ENCODE measurements around the gene GUCY2C. TPM values are rescaled to one million over a fixed set of nuclear protein-coding genes. Genes with fewer than 3 reads are reported as not detected.
"Not testable (repeated sequence)": the region's sequence is repeated elsewhere in the genome, so short reads cannot be mapped to it uniquely, and the experiment has no call there.

Gene GUCY2C
- total RNA-seq, 4 donors from 2014 or later: 0.19 TPM; not detected in 3

DNA sequence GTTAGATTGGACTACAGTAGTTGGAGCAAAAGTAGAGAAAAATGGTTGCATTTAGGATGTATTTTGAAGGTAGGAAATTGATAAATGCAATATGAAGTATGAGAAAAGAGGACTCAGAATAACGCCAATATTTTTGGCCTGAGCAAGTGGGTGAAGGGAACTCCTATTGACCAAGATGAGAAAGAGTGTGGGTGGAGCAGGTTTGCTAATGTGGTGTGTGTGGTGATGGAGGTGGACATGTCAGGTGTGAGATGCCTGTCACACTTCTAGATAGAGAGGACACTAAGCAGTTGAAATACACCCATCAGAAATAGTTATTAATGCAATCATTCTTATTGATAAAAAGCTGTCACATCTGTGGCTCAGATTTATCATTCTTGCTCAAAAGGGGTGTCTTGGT is 7.3 kb downstream of the GUCY2C start:
- H3K9me3 ChIP-seq: no peaks in the 10 kb centered on the region
- no peaks in the 10 kb centered on the region for H3K4me1 ChIP-seq
- intact Hi-C loops (cut with DNase I): no loop called here
- DNase-seq: no peak
- no peak overlapping the region for H3K27ac ChIP-seq
- TF ChIP-seq, protein P1, sequence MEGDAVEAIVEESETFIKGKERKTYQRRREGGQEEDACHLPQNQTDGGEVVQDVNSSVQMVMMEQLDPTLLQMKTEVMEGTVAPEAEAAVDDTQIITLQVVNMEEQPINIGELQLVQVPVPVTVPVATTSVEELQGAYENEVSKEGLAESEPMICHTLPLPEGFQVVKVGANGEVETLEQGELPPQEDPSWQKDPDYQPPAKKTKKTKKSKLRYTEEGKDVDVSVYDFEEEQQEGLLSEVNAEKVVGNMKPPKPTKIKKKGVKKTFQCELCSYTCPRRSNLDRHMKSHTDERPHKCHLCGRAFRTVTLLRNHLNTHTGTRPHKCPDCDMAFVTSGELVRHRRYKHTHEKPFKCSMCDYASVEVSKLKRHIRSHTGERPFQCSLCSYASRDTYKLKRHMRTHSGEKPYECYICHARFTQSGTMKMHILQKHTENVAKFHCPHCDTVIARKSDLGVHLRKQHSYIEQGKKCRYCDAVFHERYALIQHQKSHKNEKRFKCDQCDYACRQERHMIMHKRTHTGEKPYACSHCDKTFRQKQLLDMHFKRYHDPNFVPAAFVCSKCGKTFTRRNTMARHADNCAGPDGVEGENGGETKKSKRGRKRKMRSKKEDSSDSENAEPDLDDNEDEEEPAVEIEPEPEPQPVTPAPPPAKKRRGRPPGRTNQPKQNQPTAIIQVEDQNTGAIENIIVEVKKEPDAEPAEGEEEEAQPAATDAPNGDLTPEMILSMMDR (IDR thresholded peaks at IDR 0.05): no peak
- no peak for TF ChIP-seq POLR2A (IDR thresholded peaks at IDR 0.05)
- 88 to 89% methylated on average over 1 of the region's 1 CpG for WGBS, 2 donors
- H3K27me3 ChIP-seq: no peaks in the 10 kb centered on the region
- no peaks in the 10 kb centered on the region for H3K36me3 ChIP-seq
- H3K4me3 ChIP-seq: no peak overlapping the region

DNA sequence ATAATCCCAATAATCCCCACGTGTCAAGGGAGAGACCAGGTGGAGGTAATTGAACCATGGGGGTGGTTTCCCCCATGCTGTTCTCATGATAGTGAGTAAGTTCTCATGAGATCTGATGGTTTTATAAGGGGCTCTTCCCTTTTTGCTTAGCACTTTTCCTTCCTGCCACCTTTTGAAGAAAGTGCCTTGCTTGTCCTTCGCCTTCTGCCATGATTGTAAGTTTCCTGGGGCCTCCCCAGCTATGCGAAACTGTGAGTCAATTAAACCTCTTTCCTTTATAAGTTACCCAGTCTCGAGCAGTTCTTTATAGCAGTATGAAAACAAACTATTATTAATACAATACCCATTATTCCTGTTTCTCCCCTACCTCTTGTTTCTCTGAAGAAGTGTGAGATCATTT is 14.2 kb downstream of the GUCY2C start:
- DNase-seq; H3K4me1 ChIP-seq; H3K27ac ChIP-seq; intact Hi-C loops (cut with DNase I); H3K4me3 ChIP-seq; H3K9me3 ChIP-seq; H3K36me3 ChIP-seq; H3K27me3 ChIP-seq: not testable (repeated sequence)
- WGBS, 2 donors: 61 to 73% methylated on average over 4 of the region's 4 CpGs

DNA sequence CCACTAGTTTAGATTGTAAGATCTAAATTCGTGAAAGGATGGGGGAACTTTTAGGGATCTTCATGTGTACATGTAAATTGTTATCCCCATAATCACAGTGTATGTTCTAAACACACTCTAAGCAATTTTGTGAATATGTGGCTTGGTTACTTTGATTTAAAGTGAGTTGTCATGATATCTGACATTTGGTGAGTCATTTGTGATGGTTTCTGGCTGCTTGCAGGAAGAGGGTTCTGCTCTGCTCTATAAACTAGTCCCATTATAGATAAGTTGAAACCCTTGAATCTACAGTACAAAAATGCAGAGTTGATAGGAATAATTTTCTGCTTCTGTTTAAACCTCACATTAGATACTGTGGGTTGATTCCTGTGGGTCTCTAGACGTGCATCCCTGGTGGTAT is 14.8 kb downstream of the GUCY2C start:
- Histone ChIP-seq H3K27me3 (no peaks in the 10 kb centered on the region), H3K4me1 (no peaks in the 10 kb centered on the region), H3K4me3 (no peak overlapping the region), H3K36me3 (no peaks in the 10 kb centered on the region), H3K9me3 (no peaks in the 10 kb centered on the region), H3K27ac (no peak overlapping the region)
- DNase-seq: no peak
- 73% methylated on average over 2 of the region's 2 CpGs for WGBS, 2 donors
- TF ChIP-seq POLR2A (IDR thresholded peaks at IDR 0.05): no peak
- TF ChIP-seq, protein P1 (IDR thresholded peaks at IDR 0.05): no peak
- intact Hi-C loops (cut with DNase I): no loop called here

DNA sequence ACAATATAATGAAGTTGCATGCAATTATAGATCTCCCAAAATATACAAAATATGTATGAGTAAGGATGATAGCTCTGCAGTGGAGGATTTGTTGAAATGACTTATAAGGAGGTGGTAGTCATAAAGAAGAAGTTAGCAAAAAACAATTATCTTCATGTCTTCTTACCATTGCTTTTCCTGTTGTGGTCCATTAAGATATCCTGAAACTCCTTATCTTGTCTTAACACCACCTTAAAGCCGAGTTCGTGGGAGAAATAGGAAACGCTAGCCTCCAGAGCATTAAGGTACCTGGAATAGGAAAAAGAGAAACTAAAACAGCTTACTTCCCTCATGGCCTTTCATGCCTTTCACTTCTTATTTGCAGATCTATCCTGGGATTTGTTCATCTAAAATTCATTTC is 15.2 kb downstream of the GUCY2C start:
- Histone ChIP-seq H3K27ac (no peak overlapping the region), H3K4me1 (no peaks in the 10 kb centered on the region), H3K36me3 (no peaks in the 10 kb centered on the region), H3K27me3 (no peaks in the 10 kb centered on the region), H3K9me3 (no peaks in the 10 kb centered on the region), H3K4me3 (no peak overlapping the region)
- WGBS, 2 donors: 59 to 70% methylated on average over 3 of the region's 3 CpGs
- no peak for DNase-seq
- TF ChIP-seq, protein P1 (IDR thresholded peaks at IDR 0.05): no peak
- no peak for TF ChIP-seq POLR2A (IDR thresholded peaks at IDR 0.05)
- intact Hi-C loops (cut with DNase I): no loop called here

DNA sequence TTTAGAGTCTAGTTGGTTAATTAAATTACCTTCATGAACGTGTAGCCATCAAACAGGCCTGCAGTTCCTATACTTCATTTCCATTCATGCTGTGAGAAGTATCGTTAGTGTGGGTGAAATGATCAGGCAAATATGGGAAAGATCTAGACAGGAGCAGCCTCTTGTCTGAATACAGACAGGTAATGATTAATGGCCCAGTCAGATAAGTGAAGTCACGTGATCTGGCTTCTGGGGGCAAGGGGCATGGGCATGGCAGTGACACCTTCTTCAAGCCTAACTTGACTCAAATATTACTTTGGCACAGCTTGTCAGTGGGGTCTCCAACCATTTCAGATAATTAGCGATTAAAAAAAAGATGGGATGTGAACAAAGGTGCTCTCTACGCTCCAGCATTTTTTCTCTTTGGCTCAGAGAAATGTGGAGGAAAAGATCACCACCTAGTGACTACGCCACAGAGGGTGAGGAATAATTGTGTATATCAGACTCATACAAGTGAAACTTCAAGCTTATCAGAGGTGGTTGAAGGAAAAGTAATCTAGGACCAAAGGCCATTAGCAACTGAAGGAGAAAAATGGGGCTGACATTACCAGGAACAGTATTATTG is 17.8 kb downstream of the GUCY2C start:
- no peaks in the 10 kb centered on the region for H3K9me3 ChIP-seq
- TF ChIP-seq, protein P1 (IDR thresholded peaks at IDR 0.05): no peak
- TF ChIP-seq POLR2A (IDR thresholded peaks at IDR 0.05): no peak
- H3K27ac ChIP-seq: no peak overlapping the region
- H3K36me3 ChIP-seq: no peaks in the 10 kb centered on the region
- no peaks in the 10 kb centered on the region for H3K4me1 ChIP-seq
- no peaks in the 10 kb centered on the region for H3K27me3 ChIP-seq
- WGBS, 2 donors: 84 to 86% methylated on average over 6 of the region's 6 CpGs
- no peak overlapping the region for H3K4me3 ChIP-seq
- DNase-seq: no peak
- intact Hi-C loops (cut with DNase I): no loop called here

DNA sequence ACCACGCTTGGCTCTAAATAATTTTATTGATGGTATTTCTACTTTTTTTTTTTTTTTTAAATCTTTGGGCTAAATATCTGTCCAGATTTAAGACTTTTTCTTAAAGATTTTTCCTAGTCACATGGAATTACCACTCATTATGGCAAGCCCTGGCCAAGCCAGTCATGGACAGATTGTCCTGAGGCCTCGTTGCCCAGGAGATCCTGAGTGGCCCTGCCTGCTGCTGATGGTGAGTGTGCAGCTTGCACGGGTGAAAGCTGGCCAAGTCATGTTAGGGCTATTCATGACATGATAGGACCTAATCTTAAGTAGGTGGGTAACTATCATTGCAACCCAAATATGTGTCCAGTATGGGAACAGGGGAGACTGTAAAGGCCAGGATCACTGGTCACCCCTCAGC is 27.8 kb downstream of the GUCY2C start:
- Histone ChIP-seq H3K36me3 (no peaks in the 10 kb centered on the region), H3K4me3 (no peak overlapping the region), H3K27me3 (no peaks in the 10 kb centered on the region), H3K4me1 (peaks cover 0 to 18% (median 7%) of the 10 kb centered on the region in 3 donors), H3K27ac (no peak overlapping the region), H3K9me3 (no peaks in the 10 kb centered on the region)
- WGBS, 2 donors: 86 to 88% methylated on average over 3 of the region's 3 CpGs
- no peak for TF ChIP-seq POLR2A (IDR thresholded peaks at IDR 0.05)
- TF ChIP-seq, protein P1 (IDR thresholded peaks at IDR 0.05): no peak
- no peak for DNase-seq
- intact Hi-C loops (cut with DNase I): no loop called here

Data from esophagus squamous epithelium (tissue), 5 donors.